Left renal cortex interstitium (tissue), 4 donors: ENCODE data around the gene COL18A1. TPM values are rescaled to one million over a fixed set of nuclear protein-coding genes. Genes with fewer than 3 reads are reported as not detected.

Experiments used
- polyA plus RNA-seq, 4 donors: library from polyadenylated mRNA; unstranded; fragments of 120-200 nt; gene quantifications; one replicate each; pipeline ENCODE4 v1.2.1, GENCODE V29; 2013; ENCODE audit not compliant: insufficient read length in 4 of 4

The COL18A1 gene
- polyA plus RNA-seq, 4 donors: 103 to 225 (median 190) TPM

Other genes starting within 250 kb of the COL18A1 start
- gene POFUT2, start 117.3 kb upstream of the COL18A1 start, polyA plus RNA-seq: 10 to 100 TPM; 30.5 to 40.7 (median 37.6) TPM
- gene SLC19A1, start 137.3 kb downstream of the COL18A1 start, polyA plus RNA-seq: 10 to 100 TPM; 30.1 to 74.3 (median 38.3) TPM
- gene PCBP3, start 238.6 kb downstream of the COL18A1 start, polyA plus RNA-seq: 1 to 10 TPM; 1.1 to 2.0 (median 1.6) TPM